NK-92 treated with Interleukin-12 subunit alpha and Interleukin-12 subunit beta, amount 100 ng/mL, for 24 hours (cell line): Measurements from ENCODE around the gene ATP5ME.
A peak's percentile ranks its signal among the peaks of the same experiment; 100 is the strongest.
"Not testable (repeated sequence)": the region's sequence is repeated elsewhere in the genome, so short reads cannot be mapped to it uniquely, and the experiment has no call there.

Experiments used
- DNase-seq: peaks from one replicate; lab custom pipeline; 2025; lab: John Stamatoyannopoulos, UW

The ATP5ME gene

DNA sequence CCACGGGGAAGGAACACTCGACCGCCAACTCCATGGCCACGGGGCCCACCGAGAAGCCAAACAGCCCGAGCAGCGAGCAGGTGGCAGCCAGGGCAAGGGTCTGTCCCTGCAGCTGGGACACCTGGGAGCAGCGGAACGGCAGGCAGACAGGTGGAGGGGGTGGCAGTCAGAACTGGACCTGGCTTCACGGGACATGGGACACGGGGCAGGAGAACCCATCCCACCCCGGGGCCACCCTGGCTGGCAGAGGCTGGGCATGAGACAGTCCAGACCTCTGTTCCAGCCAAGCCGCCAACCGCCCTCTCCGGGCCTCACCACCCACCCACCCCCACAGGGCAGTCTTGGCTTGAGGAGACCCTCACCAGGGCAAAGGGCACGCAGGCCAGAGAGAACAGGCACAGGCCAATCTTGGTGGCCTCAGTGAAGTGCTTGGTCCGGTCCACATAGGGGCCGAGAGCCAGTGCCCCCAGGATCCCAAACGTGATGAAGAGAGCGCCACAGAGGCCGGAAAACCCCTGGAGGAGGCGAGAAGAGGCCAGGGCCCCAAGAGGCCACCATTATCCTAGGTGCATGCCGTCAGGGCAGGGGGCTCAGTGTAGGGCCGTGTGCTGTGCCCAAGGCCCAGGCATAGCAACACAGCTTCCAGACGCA is 9.3 kb upstream of the ATP5ME start:
- no peak for DNase-seq

GRCh38 chr4:682490-683172 is 8.6 kb upstream of the ATP5ME start:
- DNase-seq: no peak

DNA sequence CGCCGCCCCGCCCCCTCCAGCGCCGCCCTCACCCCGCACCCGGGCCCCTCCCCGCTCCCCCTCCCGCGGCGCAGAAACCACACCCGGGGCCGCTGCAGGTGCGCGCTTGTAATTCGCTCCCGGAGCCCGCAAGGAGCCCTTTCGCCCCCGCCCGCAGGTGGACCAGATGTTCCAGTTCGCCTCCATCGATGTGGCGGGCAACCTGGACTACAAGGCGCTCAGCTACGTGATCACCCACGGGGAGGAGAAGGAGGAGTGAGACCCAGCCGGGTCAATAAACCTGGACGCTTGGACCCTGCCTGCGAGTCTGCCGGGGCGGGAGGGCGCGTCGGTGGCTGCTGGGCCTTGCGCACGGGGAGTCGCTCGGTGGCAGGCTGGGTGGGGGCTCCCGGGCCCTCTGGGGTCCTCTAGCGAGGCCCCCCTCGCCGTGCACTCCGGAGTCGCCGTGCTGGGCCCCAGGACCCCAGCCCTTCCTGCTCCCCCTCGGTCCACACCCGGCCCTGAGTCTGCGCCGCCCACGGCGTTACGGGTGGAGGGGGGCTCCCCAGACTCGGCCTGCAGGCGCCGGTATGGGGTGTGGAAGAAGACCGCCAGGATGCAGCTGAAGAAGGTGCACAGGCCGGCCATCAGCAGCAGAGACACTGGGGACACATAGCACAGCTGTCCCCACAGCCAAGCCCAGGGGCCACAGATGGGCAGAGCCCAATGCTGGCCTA is 7.8 kb upstream of the ATP5ME start:
- no peak for DNase-seq

DNA sequence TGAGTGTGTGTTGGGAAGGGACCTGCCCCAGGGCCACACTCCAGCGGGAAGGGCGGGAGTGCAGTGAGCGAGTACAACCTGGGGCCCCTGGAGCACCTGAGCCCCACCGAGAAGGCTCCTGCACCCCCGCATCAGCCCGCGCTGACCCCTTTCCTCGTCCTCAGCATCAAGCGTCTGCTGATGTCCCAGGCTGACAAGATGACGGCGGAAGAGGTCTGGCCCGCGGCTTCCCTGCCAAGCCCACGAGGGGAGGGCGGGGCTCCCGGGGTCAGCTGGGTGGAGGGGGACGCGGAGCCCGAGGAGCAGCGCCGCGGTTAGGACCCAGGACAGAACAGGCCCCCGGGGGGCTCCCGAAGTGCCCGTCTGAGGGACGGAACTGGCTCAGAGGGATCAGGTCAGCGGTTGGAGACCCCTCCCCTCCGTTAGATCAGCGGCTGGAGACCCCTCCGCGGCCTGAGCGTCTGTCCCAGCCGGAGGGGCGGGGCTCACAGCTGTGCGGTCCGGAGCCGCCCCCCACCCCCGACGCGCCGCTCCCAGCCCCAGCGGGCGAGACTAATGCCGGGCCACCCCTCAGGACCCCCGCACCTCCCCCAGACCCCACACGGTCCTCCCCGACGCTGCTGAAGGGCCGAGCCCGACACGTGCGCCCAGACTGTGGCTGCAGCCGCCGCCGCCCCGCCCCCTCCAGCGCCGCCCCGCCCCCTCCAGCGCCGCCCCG is 7.0 kb upstream of the ATP5ME start:
- DNase-seq: peak; percentile 56

DNA sequence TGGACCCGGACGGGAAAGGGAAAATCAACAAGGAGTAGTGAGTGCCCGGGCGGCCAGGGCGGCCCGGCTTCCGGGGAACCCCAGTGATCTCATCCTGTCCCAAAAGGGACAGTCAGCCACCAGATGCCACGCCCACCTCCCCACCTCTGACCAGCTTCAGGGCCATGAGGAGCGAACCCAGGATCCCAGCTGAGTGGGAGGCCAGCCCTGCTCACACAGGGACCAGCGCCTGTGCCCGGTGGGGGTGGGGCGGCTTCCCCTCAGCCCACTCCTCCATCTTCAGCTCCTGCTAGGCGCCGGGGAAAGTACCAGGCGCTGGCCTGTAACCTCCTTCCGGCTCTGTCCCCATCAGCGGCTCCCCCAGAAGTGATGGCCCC is 6.5 kb upstream of the ATP5ME start:
- no peak for DNase-seq

DNA sequence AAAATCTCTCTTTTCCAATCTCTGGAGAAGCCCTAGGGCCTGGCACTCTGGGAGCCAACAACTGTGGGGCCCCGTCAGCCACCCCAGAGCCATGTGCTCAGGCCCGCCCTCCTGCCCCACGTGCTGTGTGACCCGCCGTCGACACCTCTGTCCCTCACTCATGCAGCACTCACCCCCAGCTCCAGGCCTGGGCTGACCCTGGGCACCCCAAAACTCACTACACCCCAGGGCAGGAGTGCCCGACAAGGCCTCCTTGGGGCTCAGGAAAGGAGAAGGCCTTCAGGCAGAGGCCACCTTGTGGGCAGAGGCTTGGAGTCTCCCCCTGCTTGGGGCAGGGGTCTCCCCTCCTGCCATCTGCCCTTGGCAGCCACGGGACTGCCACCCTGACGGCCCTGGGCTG is 6.0 kb upstream of the ATP5ME start:
- DNase-seq: no peak

DNA sequence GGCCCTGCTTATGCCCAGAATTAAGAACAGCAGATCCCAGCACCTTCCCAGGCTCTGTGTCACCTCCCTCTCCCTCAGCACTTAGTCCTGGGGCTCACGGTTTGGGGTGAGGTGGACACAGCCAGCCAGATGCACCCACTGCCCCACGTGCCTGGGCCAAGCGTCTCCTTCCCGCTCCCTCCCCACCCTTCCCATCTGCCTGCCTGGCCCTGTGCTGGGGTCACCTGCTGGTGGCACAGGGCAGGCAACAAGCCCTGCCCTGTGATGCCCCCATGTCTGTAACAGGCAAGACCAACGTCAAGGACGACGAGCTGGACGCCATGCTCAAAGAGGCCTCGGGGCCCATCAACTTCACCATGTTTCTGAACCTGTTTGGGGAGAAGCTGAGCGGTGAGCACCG is 5.6 kb upstream of the ATP5ME start:
- no peak for DNase-seq

DNA sequence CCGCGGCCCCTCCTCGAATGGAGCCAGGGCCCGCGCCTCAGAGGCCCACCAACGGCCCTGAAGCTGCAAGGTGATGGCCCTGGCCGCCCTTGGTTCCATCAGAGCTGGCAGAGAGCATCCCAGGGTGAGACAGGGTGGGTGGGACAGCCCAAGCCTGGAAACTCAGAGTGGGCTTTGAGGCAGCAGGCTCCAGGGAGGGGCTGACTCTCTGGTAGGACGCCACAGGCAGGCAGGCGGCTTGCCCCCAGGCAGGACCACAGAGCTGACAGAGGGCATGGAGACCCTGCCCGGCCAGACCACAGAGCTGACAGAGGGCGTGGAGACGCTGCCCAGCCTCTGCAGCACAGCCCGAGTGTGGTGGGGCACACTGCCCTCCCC is 5.0 kb upstream of the ATP5ME start:
- DNase-seq: no peak

DNA sequence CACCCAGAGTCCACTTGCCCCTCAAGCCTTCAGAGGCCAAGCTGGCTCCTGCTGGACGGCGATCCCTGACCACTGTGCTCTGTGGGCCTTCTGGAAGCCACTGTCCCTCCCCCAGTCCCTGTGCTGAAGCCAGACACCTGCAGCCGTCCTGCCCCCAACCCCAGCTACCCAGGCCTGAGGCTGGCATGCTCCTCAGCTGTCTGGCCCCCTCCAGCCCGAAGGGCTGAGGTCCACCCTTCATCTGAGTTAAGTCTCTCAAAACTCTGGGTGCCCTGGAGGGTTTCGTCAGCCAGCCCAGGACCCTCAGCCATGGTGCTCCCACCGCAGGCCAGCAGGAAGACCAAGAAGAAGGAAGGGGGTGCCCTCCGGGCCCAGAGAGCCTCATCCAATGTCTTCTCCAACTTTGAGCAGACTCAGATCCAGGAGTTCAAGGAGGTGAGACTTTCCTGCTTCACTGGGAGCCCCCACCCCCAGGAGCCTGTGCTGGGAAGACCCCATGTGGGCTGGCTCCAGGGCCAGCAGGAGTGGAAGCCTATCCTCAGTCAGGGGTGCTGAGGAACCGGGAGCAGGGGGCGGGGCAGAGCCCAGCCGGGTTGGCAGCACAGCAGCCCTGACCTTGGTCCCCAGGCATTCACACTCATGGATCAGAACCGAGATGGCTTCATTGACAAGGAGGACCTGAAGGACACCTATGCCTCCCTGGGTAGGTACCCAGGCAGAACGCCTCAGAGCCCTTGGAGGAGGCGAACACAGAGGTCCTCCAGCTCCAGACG is 4.4 kb upstream of the ATP5ME start:
- no peak for DNase-seq

DNA sequence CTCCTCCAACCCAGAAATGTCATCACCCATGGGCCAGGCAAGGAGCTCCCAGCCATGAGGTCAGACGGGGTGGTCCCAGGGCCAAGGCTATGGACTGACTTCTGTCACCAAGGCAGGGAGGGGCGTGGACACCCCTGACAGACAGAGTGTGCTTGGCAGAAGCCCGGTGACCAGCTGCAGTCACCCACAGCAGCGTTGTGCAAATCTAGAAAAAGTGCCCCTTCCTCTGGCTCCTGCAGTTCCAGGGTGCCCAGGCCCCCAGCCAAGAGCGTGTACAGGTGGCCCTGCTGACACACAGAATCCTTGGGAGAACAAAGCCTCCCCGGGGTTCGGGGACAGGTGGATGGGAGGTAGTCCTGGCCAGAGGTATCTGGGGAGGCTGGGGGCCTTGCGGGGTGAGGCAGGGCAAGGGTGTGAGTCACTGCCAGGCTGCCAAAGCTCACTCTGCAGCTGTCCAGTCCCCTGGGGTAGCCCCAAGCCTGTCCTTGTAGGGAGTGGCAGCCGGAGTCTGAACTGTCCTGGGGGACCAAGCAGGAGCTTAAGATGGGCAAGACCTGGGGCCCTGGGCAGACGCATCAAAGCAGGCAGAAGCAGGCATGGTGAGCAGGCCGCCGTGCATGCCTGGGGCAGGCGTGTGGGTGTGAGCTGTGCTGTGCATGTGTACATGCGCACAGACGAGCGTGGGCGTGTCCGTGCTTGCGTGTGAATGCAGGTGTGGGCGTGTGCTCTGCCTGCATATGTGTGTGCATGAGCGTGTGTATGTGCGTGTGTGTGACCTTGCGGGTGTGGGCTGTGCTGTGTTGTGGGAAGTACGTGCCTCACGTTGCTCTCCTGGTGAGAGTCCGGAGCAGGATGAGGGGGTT is 3.6 kb upstream of the ATP5ME start:
- no peak for DNase-seq

DNA sequence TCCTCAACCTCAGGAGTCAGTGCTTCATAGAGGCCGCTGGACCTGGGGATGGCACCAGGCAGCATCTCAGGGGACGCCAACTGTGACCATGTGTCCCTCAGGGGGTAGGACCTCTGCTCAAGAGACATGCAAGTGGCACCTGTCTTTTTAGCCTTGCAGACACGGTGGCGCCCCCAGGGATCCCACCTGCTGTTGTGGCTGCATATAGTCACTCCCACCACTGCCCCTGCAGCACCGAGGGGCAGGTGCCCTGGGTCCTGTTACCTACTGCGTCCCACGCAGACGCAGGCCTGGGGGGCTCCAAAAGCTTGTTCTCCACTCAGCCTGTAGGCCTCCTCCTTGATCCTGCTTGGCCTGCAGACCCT is 2.8 kb upstream of the ATP5ME start:
- DNase-seq: no peak

- no peak for DNase-seq
Observed at GRCh38 chr4:675980-676870, 2.1 kb upstream of the ATP5ME start.

- DNase-seq: no peak
Observed at GRCh38 chr4:675036-675882, 1.2 kb upstream of the ATP5ME start.

DNA sequence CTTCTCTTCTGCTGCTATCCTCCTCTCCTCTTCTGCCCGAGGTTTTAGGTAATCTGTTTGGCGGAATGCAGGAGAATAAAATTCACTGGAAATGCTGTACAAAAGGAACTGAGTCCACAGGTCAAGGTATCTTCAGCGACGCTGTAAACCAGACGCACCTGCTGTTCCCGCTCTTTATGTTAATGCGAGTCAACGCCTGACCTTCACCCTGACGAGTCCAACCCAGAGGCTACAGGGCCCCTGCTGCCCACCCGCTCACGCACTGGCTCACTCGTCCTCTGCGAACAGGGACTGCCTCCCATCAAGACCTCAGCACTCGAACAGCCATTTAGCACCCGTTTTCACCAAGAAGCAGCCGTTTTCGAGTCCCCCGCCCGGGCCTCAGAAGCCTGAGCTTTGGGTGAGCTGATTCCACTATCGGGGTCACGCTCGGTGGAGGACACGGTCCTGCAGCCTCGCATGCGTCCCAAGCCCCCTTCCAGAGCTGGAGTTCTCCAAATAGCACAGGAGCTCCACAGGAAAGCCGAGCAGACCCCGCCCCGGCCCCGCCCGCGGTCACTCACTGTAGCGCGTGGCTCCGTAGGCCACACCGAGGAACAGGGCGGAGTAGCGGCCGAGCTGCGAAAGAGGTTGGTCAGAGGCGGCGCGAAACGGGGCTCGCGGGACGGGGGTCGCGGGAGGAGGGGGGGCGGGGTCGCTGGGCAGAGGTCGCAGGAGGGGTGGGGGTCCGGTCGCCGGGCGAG is 556 bp downstream of the ATP5ME start:
- DNase-seq: no peak

GRCh38 chr4:671769-672168 is 2.3 kb downstream of the ATP5ME start:
- no peak for DNase-seq

DNA sequence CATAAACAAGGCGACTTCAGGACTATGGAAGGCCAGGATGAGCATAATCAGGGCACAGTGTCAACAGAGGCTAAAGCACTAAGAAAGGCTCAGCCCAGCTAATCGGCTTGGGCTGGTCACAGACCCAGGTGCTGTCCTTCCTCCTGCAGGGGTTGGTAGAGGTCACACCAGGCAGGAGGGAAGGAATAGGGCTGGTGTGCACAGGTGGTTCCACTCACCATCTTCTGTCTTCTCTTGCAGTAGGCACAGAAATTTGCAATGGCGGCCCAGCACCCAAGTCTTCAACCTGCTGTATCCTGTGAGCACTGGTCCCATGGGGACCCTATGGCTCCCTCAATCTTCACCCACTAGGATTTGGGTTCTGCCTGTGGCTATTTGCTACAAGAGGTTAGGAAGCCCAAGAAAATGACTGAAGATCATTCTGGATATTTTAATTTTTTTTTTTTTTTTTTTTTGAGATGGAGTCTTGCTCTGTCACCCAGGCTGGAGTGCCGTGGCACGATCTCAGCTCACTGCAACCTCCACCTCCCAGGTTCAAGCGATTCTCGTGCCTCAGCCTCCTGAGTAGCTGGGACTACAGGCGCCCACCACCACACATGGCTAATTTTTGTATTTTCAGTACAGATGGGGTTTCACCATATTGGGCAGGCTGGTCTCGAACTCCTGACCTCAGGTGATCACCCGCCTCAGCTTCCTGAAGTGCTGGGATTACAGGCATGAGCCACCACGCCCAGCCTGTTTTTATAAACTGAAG is 4.1 kb downstream of the ATP5ME start:
- not testable (repeated sequence) for DNase-seq

GRCh38 chr4:668219-668618 is 5.9 kb downstream of the ATP5ME start:
- not testable (repeated sequence) for DNase-seq

DNA sequence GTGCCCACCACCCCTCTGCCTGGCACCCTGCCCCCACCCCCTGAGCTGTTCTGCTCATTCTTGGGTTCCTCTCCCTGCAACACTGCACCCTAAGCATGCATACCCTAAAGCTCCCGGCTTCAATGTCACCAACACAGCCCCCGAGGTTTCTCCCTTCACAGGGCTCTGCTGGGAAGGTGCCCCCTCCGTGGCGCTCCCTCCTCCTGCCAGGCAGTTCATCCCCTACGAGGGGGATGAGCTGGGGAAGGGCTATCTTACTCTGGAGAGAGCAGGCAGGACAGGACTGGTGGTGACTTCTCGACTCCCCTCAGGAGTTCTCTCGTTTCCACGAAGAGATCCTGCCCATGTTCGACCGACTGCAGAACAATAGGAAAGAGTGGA is 6.5 kb downstream of the ATP5ME start:
- no peak for DNase-seq
